GF-D8 (cell line): Measurements from ENCODE around the gene PDE6A.

Source experiments
- DNase-seq: peaks from one replicate; lab custom pipeline; 2025; lab: John Stamatoyannopoulos, UW

The PDE6A gene

GRCh38 chr5:149944666-149945065 lies at the start of gene PDE6A:
Gene PDE6A, minus strand, starts transcription at chr5:149944793. Its CDS starts 120 bp downstream, at chr5:149944673.
- DNase-seq: no peak

- no peak for DNase-seq
Observed at GRCh38 chr5:149993471-149993870, 48.9 kb upstream of the PDE6A start.

- no peak for DNase-seq
Observed at GRCh38 chr5:149990518-149991376, 46.2 kb upstream of the PDE6A start.

GRCh38 chr5:149988126-149988525 lies 43.5 kb upstream of the PDE6A start:
- no peak for DNase-seq

- DNase-seq: no peak
Observed at GRCh38 chr5:149982505-149982904, 37.9 kb upstream of the PDE6A start.

- no peak for DNase-seq
Observed at GRCh38 chr5:149981206-149981605, 36.6 kb upstream of the PDE6A start.

- no peak for DNase-seq
Observed at GRCh38 chr5:149979896-149980295, 35.3 kb upstream of the PDE6A start.

DNA sequence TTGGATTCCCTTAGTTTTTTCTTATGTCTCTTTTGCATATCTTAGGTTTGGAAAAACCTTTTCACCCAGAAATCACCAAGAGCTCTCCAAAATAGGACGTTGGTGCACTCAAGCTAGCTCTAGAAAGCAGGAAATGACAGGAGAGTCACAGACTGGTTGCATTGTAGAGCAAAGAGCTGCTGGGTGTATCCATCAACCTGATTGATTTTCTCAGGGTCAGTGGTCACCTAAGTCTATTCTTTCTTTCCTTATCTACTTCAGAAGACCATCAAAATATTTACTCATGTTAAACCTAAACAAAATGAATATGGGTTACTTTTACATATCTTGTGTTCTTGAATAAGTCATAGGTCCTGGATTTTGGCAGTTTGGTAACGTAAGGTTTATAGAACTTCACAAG lies 30.8 kb upstream of the PDE6A start:
- DNase-seq: no peak

DNA sequence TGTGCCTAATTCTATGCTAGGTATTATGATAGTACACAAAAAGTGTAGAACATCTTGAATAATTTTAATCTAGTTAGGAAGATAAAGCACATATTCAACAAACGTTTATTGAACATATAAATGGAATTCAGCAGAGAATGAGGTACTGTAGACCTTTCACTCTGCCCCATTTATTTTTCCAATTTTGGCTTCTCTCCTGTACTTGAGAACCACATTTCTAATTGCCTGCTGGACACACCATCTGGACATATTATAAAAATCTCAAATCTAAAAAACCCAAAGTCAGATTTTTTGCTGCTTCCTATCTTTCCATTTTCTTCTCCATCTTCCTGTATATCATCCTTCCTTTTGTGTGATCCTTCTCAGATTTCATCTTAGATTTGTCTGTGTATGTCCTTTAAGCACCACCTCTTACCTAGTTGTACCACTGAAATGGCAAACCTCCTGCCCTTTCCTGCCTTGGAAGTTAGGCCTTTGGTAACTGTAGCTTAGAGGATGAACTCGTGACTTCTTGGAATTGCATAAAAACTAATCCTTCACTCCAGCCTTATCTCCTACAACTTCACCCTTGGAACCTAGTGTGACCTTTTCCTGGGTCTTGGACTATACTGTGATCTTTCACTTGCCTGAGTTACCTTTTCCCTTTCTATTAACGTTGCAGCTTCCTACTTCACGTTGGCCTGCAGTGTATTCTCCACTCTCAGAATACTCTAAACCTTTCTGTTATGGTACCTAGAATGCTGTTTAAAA lies 24.8 kb upstream of the PDE6A start:
- no peak for DNase-seq

DNA sequence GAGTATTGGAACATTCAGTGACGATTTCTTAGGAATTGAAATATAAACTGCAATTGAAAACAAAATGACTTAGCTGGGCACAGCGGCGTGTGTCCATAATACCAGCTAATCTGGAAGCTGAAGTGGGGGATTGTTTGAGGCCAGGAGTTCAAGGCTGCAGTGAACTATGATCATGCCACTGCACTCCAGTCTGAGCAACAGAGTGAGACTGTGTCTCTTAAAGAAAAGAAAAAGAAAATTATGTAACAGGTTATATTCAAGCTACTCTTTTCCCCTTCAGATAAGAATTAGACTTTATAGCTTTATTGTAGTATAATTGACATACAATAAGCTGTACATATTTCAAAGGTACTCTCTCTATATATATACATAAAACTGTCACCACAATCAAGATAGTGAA lies 22.4 kb upstream of the PDE6A start:
- no peak for DNase-seq

DNA sequence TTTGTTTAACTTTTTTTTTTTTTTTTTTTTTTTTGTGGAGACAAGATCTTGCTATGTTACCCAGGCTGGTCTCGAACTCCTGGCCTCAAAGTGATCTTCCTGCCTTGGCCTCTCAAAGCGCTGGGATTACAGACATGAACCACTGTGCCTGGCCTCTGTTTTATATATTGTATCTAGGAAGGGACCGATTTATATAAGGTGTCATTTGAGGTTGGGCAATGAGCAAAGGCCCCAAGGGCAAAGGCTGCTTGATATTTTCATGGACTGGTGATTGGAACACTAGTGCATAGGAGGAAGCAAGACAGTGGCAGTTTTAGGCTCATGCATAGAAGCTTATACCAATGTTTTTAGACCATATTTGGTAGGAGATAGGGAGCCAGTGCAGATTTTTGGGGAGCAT lies 19.1 kb upstream of the PDE6A start:
- DNase-seq: no peak

GRCh38 chr5:149962601-149963300 lies 18.2 kb upstream of the PDE6A start:
- DNase-seq: no peak

DNA sequence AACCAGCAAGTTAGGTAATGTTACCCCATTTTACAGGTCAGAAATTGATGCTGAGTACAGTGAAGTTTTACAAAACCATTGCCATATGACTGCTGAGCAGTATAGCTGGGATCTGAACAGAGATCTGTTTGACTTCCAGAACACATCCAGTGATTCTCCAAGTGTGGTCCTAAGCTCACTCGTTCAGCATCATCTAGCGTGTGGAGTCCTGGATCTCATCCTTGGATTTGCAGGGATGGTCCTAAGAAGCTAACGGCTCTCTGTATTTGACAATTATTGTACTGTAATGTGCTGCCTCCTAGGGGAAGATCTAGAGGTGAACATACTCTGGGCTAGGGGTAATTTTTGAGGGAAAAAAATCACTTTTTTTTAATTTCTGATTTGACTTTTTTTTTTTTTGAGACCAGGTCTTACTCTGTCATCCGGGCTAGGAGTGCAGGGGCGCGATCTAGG lies 17.4 kb upstream of the PDE6A start:
- peak; percentile 6 for DNase-seq

DNA sequence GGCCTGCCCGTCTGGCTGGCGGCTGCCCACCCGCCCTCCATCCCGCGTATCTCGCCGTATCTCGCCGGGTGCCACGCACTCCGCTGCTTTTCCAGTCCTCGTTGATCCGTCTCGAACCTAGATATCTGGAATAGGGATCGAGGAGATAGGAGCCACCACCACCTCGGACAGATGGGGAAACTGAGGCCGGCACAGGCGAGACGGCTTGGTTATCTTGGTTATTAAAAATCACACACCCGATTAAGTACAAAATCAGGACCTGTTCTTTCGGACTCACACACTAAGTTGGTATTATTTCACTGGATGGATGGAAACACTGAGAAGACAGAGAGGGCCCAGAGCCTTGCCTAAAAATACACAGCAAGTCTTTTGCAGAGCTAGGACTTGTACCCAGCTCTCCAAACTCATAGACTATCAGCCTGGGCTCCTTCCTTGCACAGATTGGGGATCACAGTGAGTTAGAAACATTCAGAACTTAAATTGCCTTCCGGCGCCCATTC lies 16.6 kb upstream of the PDE6A start:
- no peak for DNase-seq

GRCh38 chr5:149960272-149961185 lies 15.9 kb upstream of the PDE6A start, which contains the start of gene SLC26A2:
Gene SLC26A2, plus strand, starts transcription at chr5:149960758. Its CDS starts 16,895 bp downstream, at chr5:149977653.
- peak; percentile 95 for DNase-seq

- peak; percentile 81 for DNase-seq
Observed at GRCh38 chr5:149959406-149960236, 15.0 kb upstream of the PDE6A start.

- DNase-seq: no peak
Observed at GRCh38 chr5:149957855-149958254, 13.3 kb upstream of the PDE6A start.

DNA sequence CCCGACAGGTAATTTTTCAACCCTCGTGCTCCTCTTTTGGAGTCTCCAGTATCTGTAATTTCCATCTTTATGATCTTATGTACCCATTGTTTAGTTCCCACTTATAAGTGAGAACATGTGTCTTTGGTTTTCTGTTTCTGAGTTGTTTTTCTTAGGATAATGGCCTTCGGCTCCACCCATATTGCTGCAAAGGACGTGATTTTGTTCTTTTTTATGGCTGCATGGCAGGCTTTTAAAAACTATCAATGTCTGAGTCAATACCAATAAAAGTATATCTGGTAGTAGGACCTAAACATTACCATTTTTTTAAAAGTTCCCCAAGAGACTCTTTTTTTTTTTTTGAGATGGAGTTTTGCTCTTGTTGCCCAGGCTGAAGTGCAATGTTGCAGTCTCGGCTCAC lies 12.1 kb upstream of the PDE6A start:
- DNase-seq: no peak

DNA sequence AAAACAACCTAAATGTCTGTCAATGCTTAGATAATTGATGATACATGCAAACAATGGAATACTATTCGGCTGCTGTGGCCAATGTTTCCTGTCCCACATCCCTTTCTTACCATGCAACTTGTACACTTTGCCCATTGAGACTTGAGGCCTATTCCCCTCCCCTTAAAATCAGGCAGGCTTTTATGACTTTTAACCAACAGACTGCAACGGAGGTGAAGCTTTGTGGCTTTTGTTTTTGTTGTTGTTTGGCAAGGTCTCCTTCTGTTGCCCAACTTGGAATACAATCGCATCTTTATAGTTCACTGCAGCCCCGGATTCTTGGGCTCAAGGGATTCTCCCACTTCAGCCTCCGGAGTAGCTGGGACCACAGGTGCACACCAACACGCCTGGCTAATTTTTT lies 10.2 kb upstream of the PDE6A start:
- DNase-seq: no peak

DNA sequence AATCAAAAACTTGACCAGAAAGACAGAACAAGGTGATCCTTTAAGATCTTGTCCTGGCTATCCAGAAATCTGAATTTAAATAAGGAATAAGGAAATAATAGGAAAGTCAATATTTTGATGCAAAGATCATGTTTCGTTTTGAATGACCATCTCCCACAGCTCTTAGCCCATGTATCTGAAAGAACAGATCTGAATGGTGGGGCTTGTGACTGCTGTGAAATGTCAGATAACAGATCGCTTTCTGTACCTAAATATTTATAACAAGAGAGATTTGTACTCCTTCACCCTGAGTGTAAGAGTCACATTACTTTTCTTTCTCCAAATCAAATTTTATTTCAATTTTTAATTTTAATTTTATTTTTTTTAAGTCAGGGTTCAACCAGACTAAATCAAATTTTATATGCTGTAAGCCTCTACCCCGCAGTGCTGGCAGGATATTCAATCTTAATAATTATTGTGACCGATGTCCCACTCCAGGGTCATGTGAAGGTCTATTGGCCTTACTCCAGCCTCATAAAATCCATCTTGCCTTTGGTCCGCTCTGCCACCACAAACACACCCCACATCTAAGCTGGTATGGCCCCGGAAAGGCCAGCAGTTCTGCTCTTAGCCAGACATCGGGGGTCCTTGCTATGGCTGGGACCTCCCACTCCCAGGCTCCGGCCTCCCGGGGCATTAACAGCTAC lies 9.0 kb upstream of the PDE6A start:
- no peak for DNase-seq
